HG03175 (cell line): Measurements from ENCODE around the gene APBB1IP.
A peak's percentile ranks its signal among the peaks of the same experiment; 100 is the strongest.
"Not testable (repeated sequence)": the region's sequence is repeated elsewhere in the genome, so short reads cannot be mapped to it uniquely, and the experiment has no call there.

Experiments
- ATAC-seq: cut with Tn5 transposase; IDR thresholded peaks from one replicate; pipeline ENCODE4 v1.9.1; 2021; ENCODE audit warnings: mild to moderate bottlenecking, moderate library complexity; ENCODE audit not compliant: unreplicated experiment

APBB1IP gene

GRCh38 chr10:26437637-26438461, at the start of gene APBB1IP:
Gene APBB1IP (plus strand): TSS chr10:26438341. CDS start chr10:26492327, 53,986 bp downstream.
- ATAC-seq, result peak; percentile 60

- no peak for ATAC-seq
Observed at GRCh38 chr10:26389533-26389932, 48.6 kb upstream of the APBB1IP start.

GRCh38 chr10:26391701-26392695, 46.1 kb upstream of the APBB1IP start:
- ATAC-seq, result no peak

GRCh38 chr10:26398353-26398752, 39.8 kb upstream of the APBB1IP start:
- not testable (repeated sequence) for ATAC-seq

- no peak for ATAC-seq
Observed at GRCh38 chr10:26407406-26407969, 30.7 kb upstream of the APBB1IP start.

GRCh38 chr10:26408858-26409494, 29.2 kb upstream of the APBB1IP start:
- no peak for ATAC-seq

GRCh38 chr10:26410356-26410755, 27.8 kb upstream of the APBB1IP start:
- ATAC-seq, result no peak

GRCh38 chr10:26412932-26413331, 25.2 kb upstream of the APBB1IP start:
- ATAC-seq, result no peak

- ATAC-seq, result no peak
Observed at GRCh38 chr10:26413375-26413774, 24.8 kb upstream of the APBB1IP start.

GRCh38 chr10:26417136-26417535, 21.0 kb upstream of the APBB1IP start:
- ATAC-seq, result no peak

GRCh38 chr10:26422977-26423376, 15.2 kb upstream of the APBB1IP start:
- no peak for ATAC-seq

GRCh38 chr10:26423722-26424121, 14.4 kb upstream of the APBB1IP start:
- no peak for ATAC-seq

GRCh38 chr10:26430641-26431163, 7.4 kb upstream of the APBB1IP start:
- peak; percentile 87 for ATAC-seq

- no peak for ATAC-seq
Observed at GRCh38 chr10:26432938-26433337, 5.2 kb upstream of the APBB1IP start.

GRCh38 chr10:26435852-26436251, 2.3 kb upstream of the APBB1IP start:
- ATAC-seq, result no peak

- no peak for ATAC-seq
Observed at GRCh38 chr10:26436848-26437247, 1.3 kb upstream of the APBB1IP start.

GRCh38 chr10:26438534-26439341, 597 bp downstream of the APBB1IP start:
- ATAC-seq, result peak; percentile 55

- ATAC-seq, result no peak
Observed at GRCh38 chr10:26439406-26440087, 1.4 kb downstream of the APBB1IP start.

GRCh38 chr10:26440088-26440470, 1.9 kb downstream of the APBB1IP start:
- no peak for ATAC-seq
